Osteocyte (in vitro differentiated cells): ENCODE results near the gene ZNF536. TPM values are rescaled to one million over a fixed set of nuclear protein-coding genes. Genes with fewer than 3 reads are reported as not detected.

ENCODE experiments used
- DNase-seq: peaks from one replicate; pipeline ENCODE4 v3.0.0; 2021; ENCODE audit warnings: mixed read lengths; ENCODE audit not compliant: unreplicated experiment; ENCODE audit errors: extremely low spot score
- H3K27ac Mint-ChIP-seq: one replicate; pipeline ENCODE4 v1.8.0; 2021; ENCODE audit warnings: mild to moderate bottlenecking, mixed read lengths; ENCODE audit not compliant: unreplicated experiment
- H3K27me3 Mint-ChIP-seq: one replicate; pipeline ENCODE4 v1.8.0; 2021; ENCODE audit warnings: mixed read lengths; ENCODE audit not compliant: unreplicated experiment
- H3K36me3 Mint-ChIP-seq: one replicate; pipeline ENCODE4 v1.8.0; 2021; ENCODE audit warnings: mixed read lengths; ENCODE audit not compliant: unreplicated experiment
- H3K4me1 Mint-ChIP-seq: one replicate; pipeline ENCODE4 v1.8.0; 2021; ENCODE audit warnings: mixed read lengths; ENCODE audit not compliant: unreplicated experiment
- H3K4me3 Mint-ChIP-seq: one replicate; pipeline ENCODE4 v1.8.0; 2021; ENCODE audit warnings: mild to moderate bottlenecking, moderate library complexity, mixed read lengths; ENCODE audit not compliant: unreplicated experiment
- H3K9me3 Mint-ChIP-seq: one replicate; pipeline ENCODE4 v1.8.0; 2021; ENCODE audit warnings: mixed read lengths; ENCODE audit not compliant: unreplicated experiment
- CTCF ChIP-seq: fragments of 200-600 bp; sonication (generic); IDR thresholded peaks from 2 replicates; pipeline ENCODE4 v1.5.0; 2021; ENCODE audit warnings: antibody characterized with exemption, mild to moderate bottlenecking, moderate library complexity
- total RNA-seq: library from RNA; stranded (reverse); gene quantifications from 2 replicates; pipeline ENCODE4 v1.2.1, GENCODE V29; 2021

The ZNF536 gene
- total RNA-seq, 1 donor from 2014 or later, result not detected

DNA sequence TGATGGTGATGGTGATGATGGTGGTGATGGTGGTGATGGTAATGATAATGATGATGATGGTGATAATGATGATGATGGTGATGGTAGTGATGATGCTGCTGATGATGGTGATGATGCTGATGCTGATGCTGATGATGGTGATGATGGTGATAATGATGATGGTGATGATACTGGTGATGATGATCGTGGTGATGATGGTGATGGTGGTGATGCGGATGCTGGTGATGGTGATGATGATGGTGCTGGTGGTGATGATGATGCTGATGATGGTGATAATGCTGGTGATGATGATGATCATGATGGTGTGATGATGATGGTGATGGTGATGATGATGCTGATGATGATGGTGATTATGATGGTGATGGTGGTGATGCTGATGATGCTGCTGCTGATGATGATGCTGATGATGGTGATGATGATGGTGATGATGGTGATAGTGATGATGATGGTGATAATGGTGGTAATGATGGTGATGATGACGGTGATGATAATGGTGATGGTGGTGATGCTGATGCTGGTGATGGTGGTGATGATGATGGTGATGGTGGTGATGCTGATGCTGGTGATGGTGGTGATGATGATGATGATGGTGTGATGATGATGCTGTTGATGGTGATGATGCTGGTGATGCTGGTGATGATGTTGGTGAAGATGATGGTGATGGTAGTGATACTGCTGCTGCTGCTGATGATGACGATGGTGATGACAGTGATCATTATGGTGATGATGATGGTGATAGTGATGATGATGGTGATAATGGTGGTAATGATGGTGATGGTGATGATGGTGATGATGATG is 62.8 kb downstream of the ZNF536 start:
- Mint-ChIP-seq H3K27me3 (no peaks in the 10 kb centered on the region), H3K27ac (no peak overlapping the region), H3K4me1 (no peaks in the 10 kb centered on the region), H3K9me3 (peaks cover 19% of the 10 kb centered on the region), H3K4me3 (no peak overlapping the region), H3K36me3 (no peaks in the 10 kb centered on the region)
- DNase-seq, result no peak
- no peak for TF ChIP-seq CTCF

DNA sequence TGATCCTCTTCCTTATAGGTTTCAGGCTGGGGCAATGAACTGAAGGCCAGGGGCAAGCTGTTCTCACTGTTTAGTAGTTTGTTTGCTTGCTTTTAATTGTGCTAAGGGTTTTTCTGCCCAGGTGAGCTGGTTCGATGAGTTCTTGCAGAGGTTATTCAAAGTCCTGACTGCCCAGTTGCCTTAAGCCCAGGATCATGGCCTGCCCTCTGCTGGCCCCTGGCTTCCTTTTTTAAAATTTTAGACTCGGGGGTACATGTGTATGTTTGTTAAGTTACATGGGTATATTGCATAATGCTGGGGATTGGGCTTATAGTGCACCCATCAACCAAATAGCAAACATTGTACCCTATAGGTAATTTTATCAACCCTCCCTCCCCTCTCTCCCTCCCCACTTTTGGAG is 65.7 kb downstream of the ZNF536 start:
- H3K27ac Mint-ChIP-seq, result no peak overlapping the region
- H3K4me3 Mint-ChIP-seq, result no peak overlapping the region
- no peaks in the 10 kb centered on the region for H3K4me1 Mint-ChIP-seq
- no peak for TF ChIP-seq CTCF
- peaks cover 33% of the 10 kb centered on the region for H3K9me3 Mint-ChIP-seq
- no peaks in the 10 kb centered on the region for H3K27me3 Mint-ChIP-seq
- H3K36me3 Mint-ChIP-seq, result no peaks in the 10 kb centered on the region
- DNase-seq, result no peak

- TF ChIP-seq CTCF, result no peak
- H3K27me3 Mint-ChIP-seq, result no peaks in the 10 kb centered on the region
- H3K9me3 Mint-ChIP-seq, result peaks cover 34% of the 10 kb centered on the region
- no peak for DNase-seq
- no peak overlapping the region for H3K4me3 Mint-ChIP-seq
- no peaks in the 10 kb centered on the region for H3K36me3 Mint-ChIP-seq
- H3K4me1 Mint-ChIP-seq, result no peaks in the 10 kb centered on the region
- no peak overlapping the region for H3K27ac Mint-ChIP-seq
Measured at GRCh38 chr19:30439310-30439709, 67.1 kb downstream of the ZNF536 start.

DNA sequence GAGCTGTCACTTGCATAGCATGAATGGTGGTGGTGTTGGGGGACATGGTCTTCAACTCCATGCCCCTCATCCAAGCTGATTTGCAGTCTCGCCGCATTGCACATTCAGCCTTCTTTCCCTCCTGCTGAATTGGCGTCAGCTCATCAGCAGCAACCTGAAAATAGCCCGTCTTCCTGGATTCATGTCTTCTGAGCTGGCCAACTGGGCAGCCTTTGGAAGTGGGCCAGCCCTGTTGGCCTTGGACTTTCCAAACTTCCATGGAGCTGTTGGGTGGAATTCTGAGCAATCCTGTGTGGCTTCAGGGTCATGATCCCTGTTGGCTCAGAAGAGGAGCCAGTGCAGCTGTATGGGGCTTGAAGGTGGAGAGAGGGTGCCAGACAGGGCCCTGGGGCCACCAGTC is 68.8 kb downstream of the ZNF536 start:
- no peaks in the 10 kb centered on the region for H3K27me3 Mint-ChIP-seq
- no peak for TF ChIP-seq CTCF
- no peak overlapping the region for H3K4me3 Mint-ChIP-seq
- H3K4me1 Mint-ChIP-seq, result no peaks in the 10 kb centered on the region
- peaks cover 34% of the 10 kb centered on the region for H3K9me3 Mint-ChIP-seq
- H3K27ac Mint-ChIP-seq, result no peak overlapping the region
- no peaks in the 10 kb centered on the region for H3K36me3 Mint-ChIP-seq
- no peak for DNase-seq

DNA sequence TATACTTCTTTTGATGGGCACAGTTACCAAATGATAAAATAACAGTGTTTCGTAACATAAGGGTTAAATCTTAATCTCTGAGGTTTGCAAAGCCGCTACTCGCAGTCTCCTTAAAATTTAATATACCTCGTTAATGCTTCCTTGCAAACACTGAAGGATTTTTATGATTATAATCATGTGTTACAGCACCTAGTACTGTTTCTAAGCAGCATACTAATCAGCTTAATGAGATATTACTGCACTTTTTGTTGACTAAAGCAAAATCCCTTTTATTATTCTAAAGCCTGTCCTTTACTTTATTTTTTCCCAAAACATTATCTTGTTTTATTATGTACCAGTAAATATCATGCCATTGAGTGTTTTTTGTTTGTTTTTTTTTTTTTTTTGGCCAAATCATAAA is 70.5 kb downstream of the ZNF536 start:
- DNase-seq, result no peak
- peaks cover 27% of the 10 kb centered on the region for H3K9me3 Mint-ChIP-seq
- no peak for TF ChIP-seq CTCF
- H3K27ac Mint-ChIP-seq, result no peak overlapping the region
- no peak overlapping the region for H3K4me3 Mint-ChIP-seq
- no peaks in the 10 kb centered on the region for H3K27me3 Mint-ChIP-seq
- H3K4me1 Mint-ChIP-seq, result no peaks in the 10 kb centered on the region
- no peaks in the 10 kb centered on the region for H3K36me3 Mint-ChIP-seq
